ENCODE measurements around the gene MAMDC2.

The MAMDC2 gene

GRCh38 chr9:70130266-70130665, 86.6 kb downstream of the MAMDC2 start:
- no peak for DNase-seq (ENCODE audit: extremely low read depth in 1 of 2, low read depth in 1 of 2)

GRCh38 chr9:70131296-70131695, 87.6 kb downstream of the MAMDC2 start:
- DNase-seq (ENCODE audit: extremely low read depth in 1 of 2, low read depth in 1 of 2), result no peak

DNA sequence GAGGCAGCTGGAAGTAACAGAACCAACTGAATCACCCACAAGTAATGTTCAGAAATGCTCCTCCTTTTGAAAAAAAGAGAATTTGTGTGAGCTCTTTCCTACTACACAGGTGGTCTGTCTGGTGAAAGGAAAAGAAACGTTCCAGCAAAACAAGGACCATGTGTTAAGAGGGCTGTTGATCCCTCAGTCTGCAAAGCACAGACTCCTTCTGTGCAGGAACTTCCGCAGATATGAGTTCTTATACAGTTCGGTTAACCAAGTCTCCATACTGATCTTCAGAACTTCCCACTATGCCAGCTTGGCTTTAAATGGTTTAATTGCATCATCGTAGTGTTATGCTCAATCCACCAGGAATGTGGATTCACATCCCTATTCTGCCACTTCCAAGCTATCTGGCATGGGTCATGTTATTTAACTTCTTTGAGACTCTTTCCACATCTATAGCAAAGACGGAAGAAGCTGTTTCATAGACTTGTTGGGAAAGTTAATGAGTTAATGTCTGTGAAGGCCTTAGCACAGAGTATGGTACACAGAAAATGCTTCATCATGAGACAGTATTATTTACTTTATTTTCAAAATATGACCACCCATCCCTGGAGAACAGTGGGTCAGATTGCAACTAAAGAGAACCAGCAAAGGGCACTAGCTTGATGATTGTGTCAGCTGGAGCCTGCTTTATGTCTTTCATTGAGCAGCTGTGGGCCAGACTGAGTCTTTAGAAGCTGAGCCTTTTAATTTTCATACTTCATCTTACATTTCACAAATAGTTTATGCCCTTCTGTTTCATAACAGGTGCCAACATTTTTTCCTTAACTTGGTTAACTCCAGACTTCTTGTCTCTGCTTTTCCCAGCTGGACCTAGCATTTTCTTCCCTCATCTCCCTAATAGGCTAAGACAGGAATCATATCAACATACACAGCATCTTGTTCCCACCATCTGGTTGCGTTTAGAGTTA, 89.9 kb downstream of the MAMDC2 start:
- DNase-seq (ENCODE audit: extremely low read depth in 1 of 2, low read depth in 1 of 2), result no peak

GRCh38 chr9:70134360-70134759, 90.7 kb downstream of the MAMDC2 start:
- DNase-seq (ENCODE audit: extremely low read depth in 1 of 2, low read depth in 1 of 2), result no peak

GRCh38 chr9:70135176-70135575, 91.5 kb downstream of the MAMDC2 start:
- no peak for DNase-seq (ENCODE audit: extremely low read depth in 1 of 2, low read depth in 1 of 2)

GRCh38 chr9:70136632-70137031, 93.0 kb downstream of the MAMDC2 start:
- DNase-seq (ENCODE audit: extremely low read depth in 1 of 2, low read depth in 1 of 2), result no peak

GRCh38 chr9:70137577-70137976, 93.9 kb downstream of the MAMDC2 start:
- no peak for DNase-seq (ENCODE audit: extremely low read depth in 1 of 2, low read depth in 1 of 2)

GRCh38 chr9:70142101-70142500, 98.5 kb downstream of the MAMDC2 start:
- DNase-seq (ENCODE audit: extremely low read depth in 1 of 2, low read depth in 1 of 2), result no peak

- DNase-seq (ENCODE audit: extremely low read depth in 1 of 2, low read depth in 1 of 2), result no peak
Measured at GRCh38 chr9:70143394-70144130, 99.9 kb downstream of the MAMDC2 start.

DNA sequence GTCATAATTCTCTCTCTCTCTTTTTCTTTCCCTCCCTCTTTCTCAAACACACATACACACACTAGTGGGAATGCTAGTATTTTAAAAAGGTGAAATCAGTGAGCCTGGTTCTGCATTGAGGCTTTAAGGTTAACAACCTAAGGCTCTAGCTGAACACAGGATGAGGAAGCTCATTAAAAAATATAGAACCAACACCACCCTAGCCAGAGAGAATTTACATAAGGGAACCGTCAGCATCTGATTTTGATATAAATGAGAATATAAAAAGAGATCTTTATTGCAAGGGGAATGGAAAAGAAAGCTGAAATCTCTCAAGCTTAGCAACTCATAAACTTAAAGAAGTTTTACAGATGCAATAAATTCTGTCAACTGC, 100.5 kb downstream of the MAMDC2 start:
- DNase-seq (ENCODE audit: extremely low read depth in 1 of 2, low read depth in 1 of 2), result no peak

- DNase-seq (ENCODE audit: extremely low read depth in 1 of 2, low read depth in 1 of 2), result no peak
Measured at GRCh38 chr9:70145981-70146380, 102.3 kb downstream of the MAMDC2 start.

GRCh38 chr9:70147196-70147595, 103.5 kb downstream of the MAMDC2 start:
- DNase-seq (ENCODE audit: extremely low read depth in 1 of 2, low read depth in 1 of 2), result no peak

DNA sequence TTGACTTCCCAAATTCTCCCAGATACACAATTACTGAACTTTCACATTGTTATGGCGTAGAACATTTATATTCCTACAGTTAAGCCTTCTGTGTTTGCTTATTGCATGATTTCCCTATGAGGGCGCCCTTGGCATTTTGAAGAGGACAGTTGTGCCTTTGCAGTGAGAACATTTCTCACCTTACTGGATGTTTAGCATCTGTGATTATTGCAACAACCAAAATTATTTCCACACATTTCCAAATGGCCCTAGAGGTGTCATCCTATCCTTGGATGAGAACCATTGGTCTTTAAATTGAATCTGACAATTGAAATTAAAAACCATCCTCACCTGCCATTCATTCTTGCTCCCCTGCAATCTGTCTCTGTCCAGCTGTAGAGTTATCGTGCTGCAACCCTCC, 104.0 kb downstream of the MAMDC2 start:
- DNase-seq (ENCODE audit: extremely low read depth in 1 of 2, low read depth in 1 of 2), result no peak

DNA sequence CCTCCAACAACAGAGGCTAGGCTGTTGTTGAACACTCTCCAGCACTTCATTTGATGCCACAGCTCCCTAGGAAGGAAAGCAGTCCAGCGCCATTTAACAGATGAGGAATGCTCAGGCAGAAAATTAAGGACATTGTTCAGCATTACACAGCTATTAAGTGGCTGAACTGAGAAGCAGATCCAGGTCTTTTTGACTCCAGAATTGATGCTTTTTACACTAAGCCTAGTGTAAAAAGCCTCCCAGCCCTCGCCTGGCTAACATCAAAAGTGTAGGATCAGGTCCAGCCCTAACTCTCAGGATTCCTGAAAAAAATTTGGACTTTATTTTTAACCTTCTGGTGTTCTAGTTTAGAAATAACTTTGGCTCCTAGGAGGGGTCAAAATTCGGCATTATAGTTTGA, 108.7 kb downstream of the MAMDC2 start:
- no peak for DNase-seq (ENCODE audit: extremely low read depth in 1 of 2, low read depth in 1 of 2)

GRCh38 chr9:70156729-70157128, 113.1 kb downstream of the MAMDC2 start:
- DNase-seq (ENCODE audit: extremely low read depth in 1 of 2, low read depth in 1 of 2), result no peak

DNA sequence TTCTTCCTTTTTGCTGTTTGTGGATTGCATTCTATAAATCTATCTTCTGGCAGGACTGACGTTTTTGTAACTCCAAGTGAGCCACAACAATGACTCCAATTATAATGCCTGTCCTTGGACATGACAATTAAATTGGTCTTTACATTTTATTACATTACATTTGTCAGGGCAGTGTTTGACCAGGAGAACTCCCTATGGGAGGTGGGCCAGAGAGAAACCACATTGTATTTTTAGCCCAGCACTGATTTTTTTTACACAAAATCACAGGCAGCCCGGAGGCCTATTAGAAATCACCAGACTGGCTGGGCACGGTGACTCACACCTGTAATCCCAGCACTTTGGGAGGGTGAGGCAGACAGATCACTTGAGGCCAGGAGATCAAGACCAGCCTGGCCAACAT, 116.0 kb downstream of the MAMDC2 start:
- no peak for DNase-seq (ENCODE audit: extremely low read depth in 1 of 2, low read depth in 1 of 2)

DNA sequence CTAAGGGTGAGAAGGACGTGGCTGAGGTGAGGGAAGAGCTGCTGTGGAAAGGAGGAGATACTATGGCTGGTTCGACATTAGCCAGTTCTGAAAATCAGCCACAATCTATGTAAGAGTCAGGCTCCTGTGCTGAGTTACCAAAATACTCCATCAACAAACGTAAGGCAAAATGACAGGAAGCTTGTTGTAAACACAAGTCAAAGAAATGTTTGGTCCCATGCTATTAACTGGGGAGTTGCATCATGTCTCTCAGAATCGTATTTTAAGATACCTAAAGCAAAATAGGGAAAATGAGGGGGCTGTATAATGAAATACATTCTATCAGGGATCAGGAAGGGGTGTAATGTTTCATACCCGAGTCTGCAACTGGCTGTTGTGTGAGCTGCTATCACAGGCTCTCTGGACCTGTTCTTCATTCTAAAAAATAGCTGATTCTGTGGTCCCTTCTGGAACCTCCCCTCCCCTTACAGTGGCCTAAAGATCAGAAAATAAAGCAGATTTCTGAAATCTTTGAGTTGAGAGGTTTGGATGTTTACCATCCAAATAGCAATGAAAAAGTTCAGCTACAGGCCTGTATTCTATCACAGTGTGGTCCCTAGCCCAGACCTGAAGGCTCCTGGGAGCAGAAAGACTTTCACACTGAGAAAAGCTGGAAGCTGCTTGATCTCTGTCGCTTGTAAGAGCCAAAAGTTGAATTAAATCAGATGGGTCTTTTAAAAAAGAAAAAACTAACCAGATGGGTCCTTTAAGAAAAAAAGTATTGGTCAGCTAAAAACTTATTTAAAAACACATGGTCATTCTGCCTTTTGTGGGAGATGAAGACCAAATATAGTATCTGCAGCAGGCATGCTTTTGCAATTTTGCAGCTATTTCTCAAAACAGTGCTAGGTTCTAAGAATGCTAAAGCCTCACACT, 117.3 kb downstream of the MAMDC2 start:
- DNase-seq (ENCODE audit: extremely low read depth in 1 of 2, low read depth in 1 of 2), result no peak

GRCh38 chr9:70165006-70165602, 121.5 kb downstream of the MAMDC2 start:
- no peak for DNase-seq (ENCODE audit: extremely low read depth in 1 of 2, low read depth in 1 of 2)

DNA sequence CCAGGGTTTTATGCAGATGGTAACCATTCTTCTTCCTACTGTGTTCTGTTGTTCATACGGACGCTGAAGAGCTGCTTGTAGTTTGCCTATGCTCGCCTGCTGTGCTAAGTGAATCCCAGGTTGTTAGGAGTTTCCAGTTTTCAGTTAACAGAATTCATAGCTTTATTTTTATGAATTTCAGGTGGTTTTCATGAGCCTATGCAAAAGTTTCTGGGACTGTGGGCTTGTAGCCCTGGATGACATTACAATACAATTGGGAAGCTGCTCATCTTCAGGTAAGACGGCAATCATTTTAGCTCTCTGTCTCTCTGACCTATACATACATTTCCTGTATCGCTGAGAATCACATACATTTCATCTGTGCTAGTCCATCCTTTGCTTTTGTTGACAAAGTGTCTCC, 124.9 kb downstream of the MAMDC2 start:
- DNase-seq (ENCODE audit: extremely low read depth in 1 of 2, low read depth in 1 of 2), result no peak

GRCh38 chr9:70169222-70169621, 125.6 kb downstream of the MAMDC2 start:
- DNase-seq (ENCODE audit: extremely low read depth in 1 of 2, low read depth in 1 of 2), result no peak
